ENCODE measurements around the gene LRRC43.

LRRC43 gene

DNA sequence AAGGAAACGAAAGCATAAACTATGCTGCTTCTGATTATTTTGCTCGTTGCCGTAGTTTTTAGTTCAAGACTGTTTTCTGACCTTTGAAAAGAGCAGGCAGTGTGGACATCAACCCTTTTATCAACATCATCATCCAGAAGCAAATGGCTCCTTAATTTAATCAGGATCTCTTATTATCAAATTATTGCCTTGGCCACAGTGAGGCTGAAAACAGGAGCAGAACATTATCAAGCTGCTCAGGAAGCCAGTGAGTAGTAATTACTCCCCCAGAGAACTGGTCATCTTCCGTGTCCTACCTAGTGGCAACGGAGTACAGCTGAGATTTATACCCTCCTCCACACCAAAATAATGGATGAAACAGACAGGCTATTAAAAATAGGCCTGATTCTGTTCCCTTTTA is 45.2 kb downstream of the LRRC43 start:
- no peak for DNase-seq

DNA sequence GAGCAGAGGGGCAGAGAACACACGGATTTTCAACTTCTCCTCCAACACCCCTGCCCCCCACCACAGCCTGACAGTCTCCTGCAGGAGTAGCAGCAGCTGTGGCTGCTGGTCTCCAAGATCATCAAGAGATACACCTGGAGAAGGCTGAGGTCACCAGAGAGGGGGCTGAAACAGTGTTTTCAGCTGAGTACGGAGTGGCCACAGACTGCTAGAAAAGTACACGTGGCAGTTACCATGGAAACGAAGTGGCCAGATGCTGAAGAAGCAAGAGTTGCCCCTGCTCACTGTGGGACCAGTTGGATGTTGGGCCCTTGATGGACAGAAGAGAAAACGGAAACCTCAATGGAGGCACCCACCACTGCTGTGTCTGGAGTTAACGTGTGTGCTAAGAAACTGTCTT is 47.9 kb downstream of the LRRC43 start:
- no peak for DNase-seq

DNA sequence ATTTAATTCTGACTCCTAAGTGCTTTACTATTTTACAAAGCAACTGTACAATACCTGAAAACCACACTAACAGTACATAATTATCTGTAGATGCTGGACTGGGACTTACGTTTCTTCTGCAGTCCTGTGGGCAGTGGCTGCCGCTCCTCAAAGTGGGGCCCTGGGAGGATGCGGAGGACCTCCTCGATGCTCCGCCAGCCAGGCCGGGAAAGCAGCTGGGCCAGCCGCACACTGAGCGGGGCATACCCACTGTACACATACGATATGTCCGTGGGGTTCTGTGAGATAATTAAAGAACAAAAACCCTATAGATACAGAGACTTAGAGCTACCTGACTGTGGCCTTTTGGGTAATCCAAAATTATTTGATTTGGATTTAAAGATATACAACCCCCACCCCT is 49.8 kb downstream of the LRRC43 start:
- DNase-seq, result no peak

DNA sequence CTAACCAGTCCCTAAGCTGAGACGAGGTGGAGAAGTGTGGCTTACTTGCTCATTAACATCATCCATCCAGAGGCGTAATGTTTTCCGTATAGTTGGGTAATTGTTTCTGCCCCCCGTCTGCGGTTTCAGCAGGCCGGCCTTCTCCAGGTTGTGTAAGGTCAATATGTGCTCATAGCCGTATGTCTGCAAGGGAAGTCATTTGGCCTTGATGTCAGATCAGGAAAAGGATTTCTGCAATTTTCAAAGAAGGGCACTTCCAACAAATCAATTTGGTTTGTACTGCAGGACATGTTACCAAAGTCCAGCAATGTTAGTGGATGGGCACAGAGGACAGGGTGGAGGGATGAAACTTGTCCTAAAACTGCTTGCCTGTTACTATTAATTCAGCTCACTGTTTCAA is 52.8 kb downstream of the LRRC43 start:
- DNase-seq, result no peak

DNA sequence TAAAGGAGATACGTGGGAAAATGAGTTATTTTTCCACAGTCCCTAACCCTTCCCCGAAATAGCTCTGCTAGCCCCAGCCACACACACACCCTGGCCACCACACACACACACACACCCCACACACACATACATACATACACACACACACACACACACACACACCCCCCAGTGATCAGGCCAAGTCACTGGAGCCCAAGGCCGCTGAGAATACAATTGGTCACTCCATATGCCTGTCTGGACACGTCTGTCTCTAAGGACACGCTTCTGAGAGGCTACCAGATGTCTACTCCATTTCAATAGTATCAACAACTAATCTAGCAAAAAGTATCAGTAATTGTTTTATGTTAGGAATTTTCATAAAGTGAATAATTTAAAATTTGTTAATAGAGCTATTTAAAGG is 55.9 kb downstream of the LRRC43 start:
- no peak for DNase-seq

DNA sequence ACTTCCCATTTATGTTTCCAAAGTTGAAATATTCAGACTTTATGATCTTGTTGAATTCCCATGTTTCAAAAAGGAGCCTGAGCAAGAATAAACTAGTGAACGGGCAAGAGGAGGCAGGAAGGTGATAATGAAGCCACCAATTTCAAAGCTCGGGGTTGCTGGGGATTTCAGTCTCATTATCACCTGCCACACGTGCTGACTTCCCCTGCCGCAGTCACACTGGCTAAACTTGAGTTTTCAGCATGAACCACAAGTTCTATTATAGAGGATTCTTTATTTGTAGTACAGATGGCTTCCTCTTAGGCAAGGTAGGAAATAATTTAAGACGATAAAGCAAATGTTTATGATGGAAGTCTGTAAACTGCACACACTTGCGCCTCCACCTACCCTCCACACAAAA is 61.0 kb downstream of the LRRC43 start:
- DNase-seq, result no peak

DNA sequence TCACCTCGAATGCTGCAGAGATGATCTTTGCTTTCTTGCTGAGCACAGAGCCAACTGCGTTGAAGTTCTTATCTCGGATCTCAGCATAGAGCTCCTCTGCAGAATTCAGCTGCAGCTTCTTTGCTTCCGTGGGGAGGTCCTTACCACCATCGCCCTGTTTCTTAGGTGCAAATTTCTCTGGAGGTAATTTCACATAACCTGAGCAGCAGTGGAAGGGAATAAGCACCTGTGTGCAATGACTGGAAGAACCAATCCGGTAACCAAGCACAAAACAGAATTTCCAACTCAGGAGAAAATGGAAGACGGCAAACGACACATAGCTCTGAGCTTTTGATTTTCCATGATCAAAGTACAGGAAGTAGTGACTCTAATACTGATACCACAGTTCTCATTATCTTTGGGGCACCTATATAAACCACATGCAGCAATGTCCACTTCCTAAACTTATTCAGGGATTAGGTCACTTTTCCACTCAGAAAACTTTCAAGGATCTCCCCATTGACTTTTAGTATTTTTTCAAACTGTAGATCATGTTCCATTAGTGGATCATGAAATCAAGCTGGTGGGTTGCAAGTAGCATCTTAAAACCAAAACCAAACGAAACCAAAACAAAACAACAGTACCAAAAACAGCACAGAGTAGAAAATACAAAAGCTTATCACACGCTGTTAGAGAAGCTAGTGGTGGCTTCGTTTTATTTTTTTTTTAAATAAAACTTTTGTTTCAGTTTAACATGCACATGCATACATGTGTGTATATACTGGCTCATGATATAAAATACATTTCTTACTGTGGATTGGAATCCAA is 61.8 kb downstream of the LRRC43 start:
- DNase-seq, result no peak

DNA sequence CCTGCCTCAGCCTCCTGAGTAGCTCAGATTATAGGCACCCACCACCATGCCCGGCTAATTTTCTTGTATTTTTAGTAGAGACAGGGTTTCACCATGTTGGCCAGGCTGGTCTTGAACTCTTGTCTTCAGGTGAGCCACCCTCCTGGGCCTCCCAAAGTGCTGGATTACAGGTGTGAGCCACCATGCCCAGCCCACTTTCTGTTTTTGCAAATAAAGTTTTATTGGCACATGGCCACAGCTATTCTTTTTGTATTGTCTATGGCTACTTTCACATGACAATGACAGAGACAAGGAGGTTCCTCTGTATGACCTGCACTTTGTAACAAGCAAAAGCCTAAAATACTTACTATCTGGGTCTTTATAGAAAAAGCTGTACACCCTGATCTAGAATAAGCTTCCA is 62.6 kb downstream of the LRRC43 start:
- DNase-seq, result no peak

DNA sequence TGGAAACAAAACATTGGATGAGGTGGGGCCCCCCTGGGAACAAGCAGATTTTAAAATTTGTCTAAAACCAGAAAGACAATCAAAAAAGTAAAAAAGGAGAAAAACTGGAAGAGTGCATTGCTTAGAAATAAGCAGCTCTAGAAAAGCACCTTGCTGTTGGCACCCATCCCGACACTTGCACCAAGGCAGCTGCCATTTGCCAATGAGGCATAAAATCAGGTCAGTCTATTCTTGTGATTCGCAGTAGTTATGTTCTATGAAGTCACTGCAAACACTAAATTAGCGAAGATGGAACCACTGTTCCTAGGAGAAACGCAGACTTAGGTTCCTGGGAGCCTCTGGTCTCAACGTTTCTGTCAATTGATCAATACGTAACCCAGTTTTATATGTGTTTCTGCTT is 67.1 kb downstream of the LRRC43 start:
- no peak for DNase-seq

DNA sequence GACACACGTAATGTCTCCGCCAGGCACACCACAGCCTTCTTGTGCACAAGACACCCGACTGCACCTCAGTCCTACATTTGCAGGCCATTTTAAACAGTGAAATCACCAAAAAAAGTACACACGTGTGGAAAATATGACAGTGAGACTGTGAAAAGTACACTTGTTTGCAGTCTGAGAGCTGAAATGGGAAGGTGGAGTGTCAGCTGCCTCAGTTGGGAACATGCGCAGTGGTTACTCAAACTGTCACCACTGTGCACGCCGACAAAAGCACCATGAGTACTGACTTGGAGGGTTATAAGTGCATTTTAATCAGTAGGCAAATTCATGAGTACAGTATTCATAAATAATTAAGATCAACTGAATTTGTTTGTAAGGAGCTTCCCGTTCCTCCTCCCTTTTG is 67.6 kb downstream of the LRRC43 start:
- no peak for DNase-seq

All from NCI-H774 (cell line).